NCI-H510A treated with DMSO at 0.1 percent for 48 hours (cell line): ENCODE measurements around the gene PLB1.
"Not testable (repeated sequence)": the region's sequence is repeated elsewhere in the genome, so short reads cannot be mapped to it uniquely, and the experiment has no call there.

Experiments
- DNase-seq: peaks from one replicate; lab custom pipeline; 2025; lab: John Stamatoyannopoulos, UW

PLB1 gene

GRCh38 chr2:28469947-28470535 is 25.8 kb upstream of the PLB1 start:
- peak; percentile 57 for DNase-seq

DNA sequence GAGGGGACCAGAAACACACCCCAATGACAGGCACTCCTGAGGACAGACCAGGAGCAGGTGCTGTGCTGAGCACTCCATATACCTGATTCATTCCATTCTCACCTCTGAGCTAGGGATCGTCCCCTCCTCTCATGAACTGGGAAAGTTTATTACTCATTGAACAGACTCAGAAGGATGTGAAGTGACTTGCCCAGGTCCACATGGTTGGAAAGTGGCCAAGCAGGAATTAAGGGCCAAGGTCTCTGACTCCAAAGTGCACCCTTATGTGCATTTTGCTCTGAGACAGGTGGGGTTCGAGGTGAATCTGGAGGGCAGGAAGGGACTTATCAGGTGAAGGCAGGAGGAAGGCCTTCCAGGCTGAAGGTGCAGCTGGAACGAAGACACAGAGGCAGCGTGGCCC is 25.1 kb upstream of the PLB1 start:
- peak; percentile 60 for DNase-seq

GRCh38 chr2:28471214-28471613 is 24.6 kb upstream of the PLB1 start:
- peak; percentile 13 for DNase-seq

DNA sequence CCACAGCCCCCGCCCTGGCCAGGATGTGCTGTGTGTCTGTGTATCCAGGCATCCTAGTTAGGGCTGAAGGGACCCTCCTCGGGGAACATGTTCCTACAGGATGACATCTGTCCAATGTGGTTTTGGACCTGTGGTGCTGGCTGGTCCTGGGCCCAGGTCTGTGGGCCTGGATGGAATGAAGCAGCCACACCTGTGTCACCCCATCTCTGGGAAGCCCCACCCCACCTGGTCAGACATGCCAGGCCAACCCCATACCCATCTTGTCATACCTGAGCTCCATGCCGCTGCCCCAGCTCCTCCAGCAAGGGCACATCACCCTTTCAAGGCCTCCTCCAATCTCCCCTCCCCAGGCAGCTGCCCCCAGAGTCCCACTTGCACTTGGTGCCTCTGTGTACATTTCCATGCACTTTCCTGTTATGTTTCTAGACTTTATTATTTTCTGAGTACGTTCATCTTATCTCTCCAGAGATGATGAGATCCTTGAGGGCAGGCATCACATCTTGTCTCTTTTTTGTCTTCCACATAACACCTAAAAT is 24.1 kb upstream of the PLB1 start:
- DNase-seq = no peak

DNA sequence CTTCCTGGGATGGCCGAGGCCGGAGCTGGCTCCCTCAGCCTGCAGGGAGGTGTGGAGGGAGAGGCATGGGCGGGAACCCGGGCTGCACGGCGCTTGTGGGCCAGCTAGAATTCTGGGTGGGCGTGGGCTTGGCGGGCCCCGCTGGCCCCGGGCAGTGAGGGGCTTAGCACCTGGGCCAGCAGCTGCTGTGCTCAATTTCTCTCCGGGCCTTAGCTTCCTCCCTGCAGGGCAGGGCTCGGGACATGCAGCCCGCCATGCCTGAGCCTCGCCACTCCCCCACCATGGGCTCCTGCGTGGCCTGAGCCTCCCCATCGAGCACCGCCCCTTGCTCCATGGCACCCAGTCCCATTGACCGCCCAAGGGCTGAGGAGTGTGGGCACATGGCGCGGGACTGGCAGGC is 23.2 kb upstream of the PLB1 start:
- DNase-seq = not testable (repeated sequence)

DNA sequence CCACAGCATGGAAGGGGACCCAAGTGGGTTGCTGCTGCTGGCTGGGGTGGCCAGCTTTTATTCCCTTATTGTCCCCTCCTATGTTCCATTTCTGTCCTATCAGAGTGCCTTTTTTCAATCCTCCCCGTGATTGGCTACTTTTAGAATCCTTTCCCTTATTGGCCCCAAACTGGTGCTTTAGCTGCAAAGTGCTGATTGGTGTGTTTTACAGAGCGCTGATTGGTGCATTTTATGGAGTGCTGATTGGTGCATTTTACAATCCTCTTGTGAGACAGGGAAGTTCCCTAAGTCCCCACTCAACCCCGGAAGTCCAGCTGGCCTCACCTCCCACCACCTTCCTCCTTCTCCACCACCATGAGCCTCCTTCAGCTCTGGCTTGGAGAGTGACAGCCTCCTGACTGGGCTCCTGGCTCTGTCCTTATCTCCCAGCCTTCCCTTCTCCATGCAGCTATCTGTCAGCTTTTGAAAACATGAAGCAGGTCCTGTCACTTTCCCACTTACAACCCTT is 20.7 kb upstream of the PLB1 start:
- no peak for DNase-seq

DNA sequence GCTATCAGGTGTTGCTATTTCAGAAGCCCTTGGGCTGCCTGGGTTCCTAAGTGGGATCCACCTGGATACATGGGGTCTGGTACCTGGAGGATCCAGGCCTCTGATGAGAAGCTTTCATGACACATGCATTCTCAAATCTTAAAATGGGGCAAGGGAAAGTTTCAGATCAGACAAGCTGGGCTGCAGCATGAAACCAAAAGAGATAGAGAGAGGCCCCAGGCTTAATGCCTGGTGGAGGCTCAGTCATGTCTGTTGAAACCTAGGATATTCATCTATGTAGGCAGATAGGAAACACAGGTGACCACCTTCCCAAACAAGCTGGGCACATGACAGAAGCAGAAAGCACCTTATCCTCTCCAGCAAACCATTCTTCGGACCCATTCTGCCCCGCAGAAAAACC is 18.8 kb upstream of the PLB1 start:
- no peak for DNase-seq

- DNase-seq = no peak
Observed at GRCh38 chr2:28477645-28478044, 18.2 kb upstream of the PLB1 start.

DNA sequence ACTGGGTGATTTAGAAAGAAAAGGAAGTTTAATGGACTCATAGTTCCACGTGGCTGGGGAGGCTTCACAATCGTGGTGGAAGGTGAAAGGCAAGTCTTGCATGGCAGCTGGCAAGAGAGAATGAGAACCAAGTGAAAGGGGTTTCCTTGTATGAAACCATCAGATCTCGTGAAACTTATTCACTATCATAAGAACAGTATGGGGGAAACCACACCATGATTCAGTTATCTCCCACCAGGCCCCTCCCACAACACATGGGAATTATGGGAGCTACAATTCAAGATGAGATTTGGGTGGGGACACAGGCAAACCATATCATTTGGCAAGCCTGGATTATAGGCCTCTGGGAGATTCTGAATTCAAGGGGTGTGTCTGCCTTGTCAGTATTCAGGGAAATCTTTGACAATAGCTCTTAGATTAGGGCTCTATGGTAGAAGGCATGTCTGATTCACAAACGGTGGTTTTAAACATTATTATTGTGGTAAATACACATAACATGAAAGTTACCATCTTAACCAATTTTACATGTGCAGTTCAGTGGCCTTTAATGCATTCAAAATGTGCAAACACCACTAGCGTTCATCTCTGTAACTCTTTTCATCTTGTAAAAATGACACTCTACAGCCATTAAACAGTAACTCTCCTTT is 15.3 kb upstream of the PLB1 start:
- DNase-seq = no peak

DNA sequence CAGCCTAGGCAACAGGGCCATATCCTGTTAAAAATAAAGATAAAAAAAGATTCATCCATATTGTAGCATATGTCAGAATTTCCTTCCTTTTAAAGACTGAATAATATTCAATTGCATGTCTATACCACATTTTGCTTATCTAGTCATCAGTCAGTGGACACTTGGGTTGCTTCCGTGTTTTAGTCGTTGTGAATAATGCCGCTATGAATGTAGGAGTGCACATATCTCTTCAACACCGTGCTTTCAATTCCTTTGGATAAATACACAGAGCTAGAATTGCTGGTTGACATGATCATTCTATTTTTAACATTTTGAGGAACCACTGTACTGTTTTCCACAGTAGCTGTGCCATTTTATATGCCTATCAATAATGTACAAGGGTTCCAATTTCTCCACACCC is 14.0 kb upstream of the PLB1 start:
- no peak for DNase-seq

DNA sequence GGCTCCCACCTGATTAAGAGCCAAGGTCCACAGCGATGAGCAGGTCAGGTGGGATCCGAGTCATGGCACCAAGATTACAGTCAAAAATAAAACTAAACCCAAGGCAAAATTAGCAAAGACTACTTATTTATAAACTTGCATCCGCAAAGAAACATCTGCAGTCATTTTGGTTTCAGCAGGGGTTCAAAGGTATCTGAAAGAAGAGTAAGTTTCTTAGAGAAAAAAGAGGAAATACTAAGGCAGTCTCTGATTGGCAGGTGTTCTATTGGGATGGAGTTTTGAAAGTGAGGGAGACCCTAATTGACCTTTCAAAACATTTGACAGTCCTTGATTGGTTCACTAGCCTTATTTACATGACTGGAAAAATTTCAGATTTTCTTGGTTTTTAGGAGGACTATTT is 11.0 kb upstream of the PLB1 start:
- DNase-seq = no peak

DNA sequence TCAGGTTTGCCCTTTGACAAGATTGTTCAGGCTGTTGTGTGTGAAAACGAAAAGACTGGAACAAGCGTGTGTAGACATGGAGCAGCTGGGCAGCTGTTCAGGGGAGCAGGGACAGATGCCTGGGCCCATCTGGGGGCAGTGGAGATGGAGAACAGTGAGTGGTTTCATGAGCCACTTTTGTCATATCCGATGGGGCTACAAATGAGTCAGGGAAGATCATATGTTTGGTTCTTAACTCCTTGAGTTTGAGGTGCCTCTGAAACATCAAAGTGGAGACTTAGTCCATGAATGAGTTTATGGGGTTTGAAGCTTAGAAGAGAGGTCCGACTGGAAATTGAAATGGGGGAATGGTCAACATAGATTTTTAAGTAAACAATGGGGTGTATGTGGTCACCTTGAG is 9.3 kb upstream of the PLB1 start:
- no peak for DNase-seq

- DNase-seq = no peak
Observed at GRCh38 chr2:28487258-28487657, 8.6 kb upstream of the PLB1 start.

GRCh38 chr2:28488083-28488830 is 7.6 kb upstream of the PLB1 start:
- no peak for DNase-seq

DNA sequence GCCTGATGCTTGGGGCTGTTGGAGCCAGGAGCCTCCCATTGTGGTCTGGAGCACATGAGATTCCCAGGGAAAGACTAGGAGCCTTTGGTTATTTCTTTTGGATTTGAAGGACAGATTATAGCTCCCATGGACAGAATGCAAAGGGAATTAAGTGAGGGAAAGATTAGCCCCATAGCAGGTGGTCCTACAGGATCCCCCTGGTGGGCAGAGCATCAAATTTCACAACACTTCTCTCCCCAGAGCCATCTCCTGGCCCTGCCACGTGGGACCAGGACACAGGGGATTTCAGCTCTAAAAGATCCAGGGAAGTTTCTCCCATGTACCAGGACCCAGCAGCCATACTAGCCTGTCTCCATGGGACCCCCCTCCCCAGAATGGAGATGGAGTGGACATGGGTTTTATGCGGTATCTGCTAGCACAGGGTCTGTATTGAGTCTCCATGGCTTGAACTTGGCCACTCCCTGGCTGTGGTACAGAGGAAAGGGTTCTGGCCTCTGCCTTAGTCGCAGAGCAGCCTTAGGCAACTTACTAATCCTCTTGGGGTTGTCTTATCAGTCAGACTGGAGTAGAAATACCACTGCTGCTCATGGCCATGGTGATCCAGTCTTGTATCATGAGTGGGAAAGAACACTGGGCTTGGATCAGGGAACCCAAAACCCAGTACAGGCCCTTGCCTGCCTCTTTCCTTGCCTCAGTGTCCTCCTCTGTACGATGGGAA is 6.8 kb upstream of the PLB1 start:
- no peak for DNase-seq

- no peak for DNase-seq
Observed at GRCh38 chr2:28490558-28490957, 5.3 kb upstream of the PLB1 start.

DNA sequence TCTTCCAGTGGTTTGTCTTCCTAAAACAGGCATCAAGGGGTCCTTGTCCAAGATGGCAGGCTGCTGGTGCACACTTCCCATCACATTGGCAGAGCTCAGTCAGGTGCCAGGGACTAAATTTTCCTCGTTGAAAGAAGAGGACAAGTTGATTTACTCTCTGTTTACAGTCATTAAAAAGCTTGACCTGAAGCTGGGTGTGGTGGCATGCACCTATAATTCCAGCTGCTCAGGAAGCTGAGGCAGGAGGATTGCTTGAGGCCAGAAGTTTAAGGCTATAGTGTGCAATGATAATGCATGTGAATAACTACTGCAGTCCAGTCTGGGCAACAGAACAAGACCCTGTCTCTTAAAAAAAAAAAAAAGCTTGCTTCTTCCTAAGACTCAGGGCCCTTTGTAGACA is 3.6 kb upstream of the PLB1 start:
- DNase-seq = no peak

GRCh38 chr2:28493636-28494035 is 2.2 kb upstream of the PLB1 start:
- DNase-seq = no peak

GRCh38 chr2:28496781-28497180 is 921 bp downstream of the PLB1 start:
- DNase-seq = peak; percentile 46

DNA sequence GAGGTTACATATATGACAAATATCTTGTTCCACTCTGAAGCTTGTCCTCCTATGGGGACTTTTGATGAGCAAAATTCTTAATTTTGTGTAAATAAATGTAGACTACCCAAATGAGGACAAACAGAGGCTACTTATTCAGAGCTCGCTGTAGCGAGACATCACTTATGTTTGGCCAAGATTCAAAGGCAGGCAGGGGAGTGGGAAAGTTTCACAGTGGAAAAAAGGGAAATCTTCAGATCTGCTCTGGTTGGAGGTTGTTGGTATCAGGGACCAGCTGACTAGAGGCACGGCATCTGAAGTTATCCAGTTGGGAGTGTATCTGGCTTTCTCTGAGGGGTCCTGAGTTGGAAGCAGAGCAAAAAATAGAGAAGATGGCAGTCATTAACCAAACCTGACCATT is 1.3 kb downstream of the PLB1 start:
- no peak for DNase-seq

- DNase-seq = no peak
Observed at GRCh38 chr2:28499282-28499681, 3.4 kb downstream of the PLB1 start.

GRCh38 chr2:28505361-28505760 is 9.5 kb downstream of the PLB1 start:
- DNase-seq = no peak
